Tibial nerve (tissue), 4 donors: ENCODE data around the gene EGF.

Experiments used
- CTCF ChIP-seq, 5 experiments: fragments of 200-600 bp in 3 of 5; fragments of 450-650 bp in 2 of 5; sonication (generic) in 3 of 5; IDR thresholded peaks; one replicate each; pipeline ENCODE4 v1.5.1; 2016 to 2019; ENCODE audit warnings: antibody characterized with exemption in 5 of 5, mild to moderate bottlenecking in 3 of 5, moderate library complexity in 2 of 5
- EP300 ChIP-seq, 2 donors: sonication (generic); formaldehyde crosslinking; IDR thresholded peaks; one replicate each; pipeline ENCODE4 v1.6.1; 2017; ENCODE audit warnings: antibody characterized with exemption in 2 of 2, mild to moderate bottlenecking in 1 of 2

GRCh38 chr4:109989618-109990017 is 76.9 kb downstream of the EGF start:
- TF ChIP-seq CTCF (IDR thresholded peaks at IDR 0.05) (no peak), EP300 (IDR thresholded peaks at IDR 0.05) (no peak)
